Liver (tissue), 9 donors: Measurements from ENCODE around the gene DUSP9. TPM values are rescaled to one million over a fixed set of nuclear protein-coding genes. Genes with fewer than 3 reads are reported as not detected.
"Not testable (repeated sequence)": the region's sequence is repeated elsewhere in the genome, so short reads cannot be mapped to it uniquely, and the experiment has no call there.

ENCODE experiments used
- DNase-seq: peaks from one replicate; pipeline ENCODE4 v3.0.0-alpha.2; 2017; ENCODE audit warnings: low spot score
- H3K27ac ChIP-seq, 2 donors: one replicate each; pipeline ENCODE4 v1.7.0; 2013; ENCODE audit warnings: inconsistent platforms in 2 of 2, low read length in 2 of 2, control low read depth in 1 of 2, low read depth in 1 of 2, mild to moderate bottlenecking in 1 of 2
- H3K27me3 ChIP-seq, 4 donors: one replicate each; pipeline versions ENCODE4 v1.6.1 to v1.7.0; 2013; ENCODE audit warnings: low read length in 3 of 4, inconsistent platforms in 1 of 4, mild to moderate bottlenecking in 1 of 4, moderate library complexity in 1 of 4; ENCODE audit not compliant: control insufficient read depth in 4 of 4, insufficient read depth in 4 of 4
- H3K36me3 ChIP-seq, 4 donors: one replicate each; pipeline versions ENCODE4 v1.6.1 to v1.7.0; 2013; ENCODE audit warnings: low read length in 3 of 4, mild to moderate bottlenecking in 3 of 4, low read depth in 1 of 4, moderate library complexity in 1 of 4; ENCODE audit not compliant: control insufficient read depth in 4 of 4, insufficient read depth in 3 of 4
- H3K4me1 ChIP-seq, 4 donors: one replicate each; pipeline versions ENCODE4 v1.6.1 to v1.7.0; 2013; ENCODE audit warnings: low read length in 3 of 4, mild to moderate bottlenecking in 3 of 4, moderate library complexity in 1 of 4; ENCODE audit not compliant: control insufficient read depth in 4 of 4, insufficient read depth in 4 of 4
- H3K4me3 ChIP-seq, 3 donors: one replicate each; pipeline versions ENCODE4 v1.6.1 to v1.7.0; 2013; ENCODE audit warnings: low read length in 3 of 3, control low read depth in 1 of 3, low read depth in 1 of 3, mild to moderate bottlenecking in 1 of 3
- H3K9ac ChIP-seq, 2 donors: one replicate each; pipeline ENCODE4 v1.7.0; 2013; ENCODE audit warnings: low read length in 2 of 2, mild to moderate bottlenecking in 2 of 2, moderate library complexity in 2 of 2, control low read depth in 1 of 2, low read depth in 1 of 2
- H3K9me3 ChIP-seq, 4 donors: one replicate each; pipeline versions ENCODE4 v1.6.1 to v1.7.0; 2013; ENCODE audit warnings: low read length in 3 of 4; ENCODE audit not compliant: control insufficient read depth in 4 of 4
- FOXA2 ChIP-seq: IDR thresholded peaks from 2 replicates; pipeline ENCODE4 v1.6.1; 2016; ENCODE audit warnings: antibody characterized with exemption
- GABPA ChIP-seq, 2 donors: IDR thresholded peaks in 1 of 2; conservative IDR thresholded peaks in 1 of 2; 2 replicates each; pipeline ENCODE4 v1.6.1; 2016; ENCODE audit warnings: antibody characterized with exemption in 2 of 2, mild to moderate bottlenecking in 1 of 2, moderate library complexity in 1 of 2
- HNF4G ChIP-seq: IDR thresholded peaks from 2 replicates; pipeline ENCODE4 v1.6.1; 2016; ENCODE audit warnings: antibody characterized with exemption
- RAD21 ChIP-seq, 2 donors: IDR thresholded peaks; 2 replicates each; pipeline ENCODE4 v1.6.1; 2016; ENCODE audit warnings: antibody characterized with exemption in 2 of 2, mild to moderate bottlenecking in 2 of 2
- RXRA ChIP-seq, 2 donors: IDR thresholded peaks; 2 replicates each; pipeline ENCODE4 v1.6.1; 2017 to 2018; ENCODE audit warnings: antibody characterized with exemption in 2 of 2, mild to moderate bottlenecking in 1 of 2
- SP1 ChIP-seq: IDR thresholded peaks from 2 replicates; pipeline ENCODE4 v1.6.1; 2018; ENCODE audit warnings: antibody characterized with exemption, mild to moderate bottlenecking
- TAF1 ChIP-seq: conservative IDR thresholded peaks from 2 replicates; pipeline ENCODE4 v1.6.1; 2016; ENCODE audit warnings: antibody characterized with exemption, mild to moderate bottlenecking
- YY1 ChIP-seq: IDR thresholded peaks from 2 replicates; pipeline ENCODE4 v1.6.1; 2016; ENCODE audit warnings: antibody characterized with exemption, mild to moderate bottlenecking
- WGBS: extraction: QIAGEN DNeasy Blood & Tissue Kit; methylation state at CpG from one replicate; pipeline ENCODE4 v1.1.7; 2013; 5-methylcytosine and 5-hydroxymethylcytosine counted together
- polyA plus RNA-seq, 2 donors: library from polyadenylated mRNA; stranded (reverse) in 1 of 2; unstranded in 1 of 2; fragments of 200-250 nt in 1 of 2; fragments of >200 nt in 1 of 2; fragmentation: Nextera tagmentation in 1 of 2; extraction: Ambion mirVana in 1 of 2; gene quantifications; one replicate each; pipeline versions ENCODE4 v1.2.1 to v1.2.3, GENCODE V29; 2013 to 2015
- total RNA-seq, 2 donors: library from RNA; depleted of rRNA; stranded (reverse); fragments of >200 nt; gene quantifications; one replicate each; pipeline ENCODE4 v1.2.3, GENCODE V29; 2014
- TF ChIP-seq, protein P1 (sequence below): IDR thresholded peaks from 2 replicates; pipeline ENCODE4 v1.6.1; 2016; ENCODE audit warnings: antibody characterized with exemption, mild to moderate bottlenecking
- TF ChIP-seq, protein P2 (sequence below): IDR thresholded peaks from 2 replicates; pipeline ENCODE4 v1.6.1; 2016; ENCODE audit warnings: antibody characterized with exemption
- TF ChIP-seq, protein P3 (sequence below): IDR thresholded peaks from 2 replicates; pipeline ENCODE4 v1.6.1; 2016; ENCODE audit warnings: antibody characterized with exemption
- TF ChIP-seq, protein P4 (sequence below): IDR thresholded peaks from 2 replicates; pipeline ENCODE4 v1.6.1; 2016; ENCODE audit warnings: antibody characterized with exemption
- donor health status: healthy.
- donor health status: healthy.
- donor health status: healthy.
- donor health status: healthy.
- donor health status: healthy.

DUSP9 gene
- total and polyA plus RNA-seq, 4 donors = 0.42 to 164 (median 1.4) TPM

DNA sequence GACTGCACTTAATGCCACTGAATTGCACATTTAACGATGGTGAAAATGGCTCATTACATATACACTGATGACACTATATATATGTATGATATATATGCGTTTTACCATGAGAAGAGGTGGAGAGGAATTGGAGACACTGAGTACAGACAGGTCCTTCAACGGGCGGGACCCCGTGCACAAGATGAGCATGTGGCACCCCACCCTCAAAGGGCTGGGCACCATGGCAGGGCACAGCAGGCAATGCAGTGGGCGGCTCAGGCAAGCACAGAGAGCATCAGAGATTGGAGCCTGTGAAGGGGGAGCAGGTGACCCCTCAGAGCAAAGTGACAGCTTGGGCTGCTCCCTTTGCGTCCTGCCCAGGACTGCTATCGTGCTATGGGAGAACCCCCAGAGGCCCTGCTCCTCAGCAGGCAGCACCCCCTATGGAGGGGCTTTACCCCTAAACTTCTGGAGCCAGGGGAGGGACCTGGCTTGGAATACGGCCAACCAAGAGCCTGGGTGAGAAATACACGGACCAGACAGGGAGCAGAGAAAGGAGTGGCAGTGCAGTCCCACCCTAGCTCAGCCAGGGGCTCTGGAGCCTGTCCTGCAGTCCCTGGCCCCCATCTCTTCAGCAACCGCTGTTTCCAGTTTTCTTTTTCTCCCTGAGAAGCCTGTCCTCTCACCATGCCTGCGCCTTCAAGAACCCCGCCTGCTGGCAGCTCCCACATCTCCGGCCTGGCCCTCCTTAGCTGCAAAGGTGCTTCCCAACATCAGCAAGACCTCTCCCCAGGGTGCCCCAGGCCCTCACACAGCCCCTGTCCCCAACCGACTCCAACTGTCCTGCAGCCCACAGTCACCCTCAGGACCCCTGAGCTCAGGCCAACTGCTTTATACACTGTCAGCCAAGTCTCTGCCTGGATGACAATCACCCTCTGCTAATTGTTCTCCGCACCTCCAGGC lies 51.2 kb downstream of the DUSP9 start:
- Histone ChIP-seq H3K9me3 (no peaks in the 10 kb centered on the region), H3K4me1 (no peaks in the 10 kb centered on the region), H3K36me3 (peaks cover 0 to 18% (median 2%) of the 10 kb centered on the region in 4 donors), H3K27me3 (no peaks in the 10 kb centered on the region), H3K27ac (no peak overlapping the region), H3K4me3 (no peak overlapping the region), H3K9ac (no peak overlapping the region)
- WGBS = 93% methylated on average over 14 of the region's 16 CpGs
- no peak for DNase-seq
- TF ChIP-seq, protein P1, sequence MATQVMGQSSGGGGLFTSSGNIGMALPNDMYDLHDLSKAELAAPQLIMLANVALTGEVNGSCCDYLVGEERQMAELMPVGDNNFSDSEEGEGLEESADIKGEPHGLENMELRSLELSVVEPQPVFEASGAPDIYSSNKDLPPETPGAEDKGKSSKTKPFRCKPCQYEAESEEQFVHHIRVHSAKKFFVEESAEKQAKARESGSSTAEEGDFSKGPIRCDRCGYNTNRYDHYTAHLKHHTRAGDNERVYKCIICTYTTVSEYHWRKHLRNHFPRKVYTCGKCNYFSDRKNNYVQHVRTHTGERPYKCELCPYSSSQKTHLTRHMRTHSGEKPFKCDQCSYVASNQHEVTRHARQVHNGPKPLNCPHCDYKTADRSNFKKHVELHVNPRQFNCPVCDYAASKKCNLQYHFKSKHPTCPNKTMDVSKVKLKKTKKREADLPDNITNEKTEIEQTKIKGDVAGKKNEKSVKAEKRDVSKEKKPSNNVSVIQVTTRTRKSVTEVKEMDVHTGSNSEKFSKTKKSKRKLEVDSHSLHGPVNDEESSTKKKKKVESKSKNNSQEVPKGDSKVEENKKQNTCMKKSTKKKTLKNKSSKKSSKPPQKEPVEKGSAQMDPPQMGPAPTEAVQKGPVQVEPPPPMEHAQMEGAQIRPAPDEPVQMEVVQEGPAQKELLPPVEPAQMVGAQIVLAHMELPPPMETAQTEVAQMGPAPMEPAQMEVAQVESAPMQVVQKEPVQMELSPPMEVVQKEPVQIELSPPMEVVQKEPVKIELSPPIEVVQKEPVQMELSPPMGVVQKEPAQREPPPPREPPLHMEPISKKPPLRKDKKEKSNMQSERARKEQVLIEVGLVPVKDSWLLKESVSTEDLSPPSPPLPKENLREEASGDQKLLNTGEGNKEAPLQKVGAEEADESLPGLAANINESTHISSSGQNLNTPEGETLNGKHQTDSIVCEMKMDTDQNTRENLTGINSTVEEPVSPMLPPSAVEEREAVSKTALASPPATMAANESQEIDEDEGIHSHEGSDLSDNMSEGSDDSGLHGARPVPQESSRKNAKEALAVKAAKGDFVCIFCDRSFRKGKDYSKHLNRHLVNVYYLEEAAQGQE = no peak
- TF ChIP-seq, protein P2, sequence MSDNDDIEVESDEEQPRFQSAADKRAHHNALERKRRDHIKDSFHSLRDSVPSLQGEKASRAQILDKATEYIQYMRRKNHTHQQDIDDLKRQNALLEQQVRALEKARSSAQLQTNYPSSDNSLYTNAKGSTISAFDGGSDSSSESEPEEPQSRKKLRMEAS = no peak
- TF ChIP-seq HNF4G = no peak
- TF ChIP-seq TAF1 = no peak
- TF ChIP-seq RXRA (IDR thresholded peaks at IDR 0.05) = no peak
- no peak for TF ChIP-seq GABPA (IDR thresholded peaks at IDR 0.05 in 1 of 2, conservative IDR thresholded peaks at IDR 0.05 in 1 of 2)
- no peak for TF ChIP-seq FOXA2
- no peak for TF ChIP-seq YY1
- TF ChIP-seq, protein P3, sequence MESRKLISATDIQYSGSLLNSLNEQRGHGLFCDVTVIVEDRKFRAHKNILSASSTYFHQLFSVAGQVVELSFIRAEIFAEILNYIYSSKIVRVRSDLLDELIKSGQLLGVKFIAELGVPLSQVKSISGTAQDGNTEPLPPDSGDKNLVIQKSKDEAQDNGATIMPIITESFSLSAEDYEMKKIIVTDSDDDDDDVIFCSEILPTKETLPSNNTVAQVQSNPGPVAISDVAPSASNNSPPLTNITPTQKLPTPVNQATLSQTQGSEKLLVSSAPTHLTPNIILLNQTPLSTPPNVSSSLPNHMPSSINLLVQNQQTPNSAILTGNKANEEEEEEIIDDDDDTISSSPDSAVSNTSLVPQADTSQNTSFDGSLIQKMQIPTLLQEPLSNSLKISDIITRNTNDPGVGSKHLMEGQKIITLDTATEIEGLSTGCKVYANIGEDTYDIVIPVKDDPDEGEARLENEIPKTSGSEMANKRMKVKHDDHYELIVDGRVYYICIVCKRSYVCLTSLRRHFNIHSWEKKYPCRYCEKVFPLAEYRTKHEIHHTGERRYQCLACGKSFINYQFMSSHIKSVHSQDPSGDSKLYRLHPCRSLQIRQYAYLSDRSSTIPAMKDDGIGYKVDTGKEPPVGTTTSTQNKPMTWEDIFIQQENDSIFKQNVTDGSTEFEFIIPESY = no peak
- TF ChIP-seq, protein P4, sequence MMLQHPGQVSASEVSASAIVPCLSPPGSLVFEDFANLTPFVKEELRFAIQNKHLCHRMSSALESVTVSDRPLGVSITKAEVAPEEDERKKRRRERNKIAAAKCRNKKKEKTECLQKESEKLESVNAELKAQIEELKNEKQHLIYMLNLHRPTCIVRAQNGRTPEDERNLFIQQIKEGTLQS = no peak
- TF ChIP-seq SP1 = no peak
- TF ChIP-seq RAD21 (IDR thresholded peaks at IDR 0.05) = no peak

DNA sequence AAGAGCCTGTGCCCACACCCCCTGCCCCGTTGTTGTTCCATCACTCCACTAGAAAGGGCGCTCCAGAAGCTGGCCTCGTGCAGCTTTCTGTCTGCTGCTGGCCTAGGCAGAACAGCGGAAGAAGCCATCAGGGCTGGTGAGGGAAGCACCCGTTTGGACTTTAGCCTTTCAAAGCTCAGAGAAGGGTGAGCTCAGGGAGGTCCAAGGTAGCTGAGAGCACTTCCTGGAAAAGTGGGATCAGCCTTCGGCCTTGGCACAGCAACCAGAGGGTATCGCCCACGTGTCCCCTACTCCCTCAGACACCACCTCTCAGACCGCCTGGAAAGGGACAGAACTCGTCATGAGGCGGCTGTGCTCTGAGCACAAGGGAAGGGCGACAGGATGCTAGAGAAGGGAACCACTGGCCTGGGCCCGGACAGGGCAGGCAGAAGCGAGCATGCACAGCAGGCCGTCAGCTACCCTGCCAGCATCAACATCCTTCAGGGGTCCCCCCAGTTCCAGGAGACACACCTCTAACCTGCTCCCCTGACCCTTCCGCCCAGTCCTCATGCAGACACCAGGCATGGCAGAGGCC lies 52.3 kb downstream of the DUSP9 start:
- DNase-seq, H3K4me3 ChIP-seq, H3K27ac ChIP-seq, H3K9ac ChIP-seq, H3K4me1 ChIP-seq, H3K27me3 ChIP-seq, H3K9me3 ChIP-seq: not testable (repeated sequence)
- H3K36me3 ChIP-seq = peaks cover 0 to 23% (median 4%) of the 10 kb centered on the region in 4 donors
- WGBS = 81% methylated on average over 16 of the region's 16 CpGs

DNA sequence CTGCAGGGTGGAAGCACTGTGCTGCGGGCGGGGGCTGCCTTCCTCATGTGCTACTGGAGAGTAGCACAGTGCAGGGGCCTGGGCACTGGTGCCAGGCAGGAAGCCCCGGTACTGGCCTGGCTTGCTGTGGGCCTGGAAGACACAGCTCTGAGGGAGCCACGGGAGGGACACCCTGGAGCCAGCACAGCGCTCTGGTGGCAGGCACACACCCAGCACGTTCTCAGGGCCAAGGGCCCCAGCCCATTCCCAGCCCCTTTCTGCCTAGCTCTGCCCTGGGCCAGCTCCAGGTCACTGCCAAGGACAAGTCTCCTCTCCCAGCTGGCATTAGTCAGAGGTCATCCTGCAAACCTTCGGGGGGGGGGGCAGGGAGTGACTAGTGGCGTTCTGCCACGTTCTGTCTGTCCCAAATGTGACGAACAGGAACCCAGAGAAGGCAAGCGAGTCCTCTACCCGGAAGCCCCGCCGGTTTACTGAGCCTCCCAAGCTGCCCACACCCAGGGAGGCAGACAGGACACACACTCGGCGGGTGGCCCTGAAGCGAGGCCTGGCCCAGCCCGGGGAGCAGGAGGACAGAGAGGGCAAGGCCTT lies 52.9 kb downstream of the DUSP9 start:
- H3K27ac ChIP-seq, H3K4me1 ChIP-seq, DNase-seq, H3K27me3 ChIP-seq, H3K4me3 ChIP-seq, H3K9me3 ChIP-seq, H3K9ac ChIP-seq: not testable (repeated sequence)
- 74% methylated on average over 18 of the region's 18 CpGs for WGBS
- H3K36me3 ChIP-seq = peaks cover 0 to 23% (median 4%) of the 10 kb centered on the region in 4 donors
